ENCODE data around the gene KCNC3. TPM values are rescaled to one million over a fixed set of nuclear protein-coding genes. Genes with fewer than 3 reads are reported as not detected.

Gene KCNC3
- total and polyA plus RNA-seq, 4 donors: 0.56 to 1.6 (median 1.1) TPM

GRCh38 chr19:50313812-50314536, 15.2 kb downstream of the KCNC3 start (continued):
- TF ChIP-seq REST (IDR thresholded peaks at IDR 0.05) (no peak), EGR1 (IDR thresholded peaks at IDR 0.05; ENCODE audit: low read depth in 2 of 2) (no peak)

- H3K27ac ChIP-seq (ENCODE audit: low read depth in 1 of 2, low read length in 2 of 2): no peak overlapping the region
- no peak overlapping the region for H3K4me3 ChIP-seq (ENCODE audit: low read depth in 1 of 3, low read length in 3 of 3)
- peaks cover 2 to 4% (median 3%) of the 10 kb centered on the region in 4 donors for H3K27me3 ChIP-seq (ENCODE audit: control insufficient read depth in 4 of 4, insufficient read depth in 4 of 4, low read length in 3 of 4)
- no peak overlapping the region for H3K9ac ChIP-seq (ENCODE audit: low read depth in 1 of 2, low read length in 2 of 2)
- no peak for DNase-seq (ENCODE audit: low spot score)
- no peaks in the 10 kb centered on the region for H3K4me1 ChIP-seq (ENCODE audit: control insufficient read depth in 4 of 4, insufficient read depth in 4 of 4, low read length in 3 of 4)
- peaks cover 1 to 11% (median 4%) of the 10 kb centered on the region in 4 donors for H3K36me3 ChIP-seq (ENCODE audit: control insufficient read depth in 4 of 4, insufficient read depth in 3 of 4, low read depth in 1 of 4, low read length in 3 of 4)
- WGBS: 13% methylated on average over 27 of the region's 27 CpGs
- TF ChIP-seq HNF4A (conservative IDR thresholded peaks at IDR 0.05) (no peak), JUND (IDR thresholded peaks at IDR 0.05) (no peak), ATF3 (IDR thresholded peaks at IDR 0.05) (no peak), ZBTB33 (IDR thresholded peaks at IDR 0.05) (no peak), TAF1 (conservative IDR thresholded peaks at IDR 0.05) (no peak), SP1 (IDR thresholded peaks at IDR 0.05) (no peak), GABPA (IDR thresholded peaks at IDR 0.05 in 1 of 2, conservative IDR thresholded peaks at IDR 0.05 in 1 of 2) (no peak), MAX (IDR thresholded peaks at IDR 0.05) (no peak), FOXA1 (IDR thresholded peaks at IDR 0.05) (no peak), REST (IDR thresholded peaks at IDR 0.05) (no peak), RXRA (IDR thresholded peaks at IDR 0.05) (no peak)
- no peaks in the 10 kb centered on the region for H3K9me3 ChIP-seq (ENCODE audit: control insufficient read depth in 4 of 4, low read length in 3 of 4)
Observed at GRCh38 chr19:50312967-50313811, 16.0 kb downstream of the KCNC3 start.
